Peyer's patch (tissue), 4 donors: Measurements from ENCODE around the gene OSBPL9. TPM values are rescaled to one million over a fixed set of nuclear protein-coding genes. Genes with fewer than 3 reads are reported as not detected.

Experiments used
- DNase-seq, 3 donors: peaks; one replicate each; pipeline ENCODE4 v3.0.0-alpha.2; 2017 to 2019
- H3K27ac ChIP-seq, 4 donors: fragments of 200-600 bp; sonication (generic); one replicate each; pipeline ENCODE4 v1.5.1; 2016 to 2019
- H3K27me3 ChIP-seq, 2 donors: fragments of 200-600 bp; sonication (generic); one replicate each; pipeline ENCODE4 v1.5.1; 2019
- H3K36me3 ChIP-seq, 3 donors: fragments of 200-600 bp; sonication (generic); one replicate each; pipeline ENCODE4 v1.5.1; 2016 to 2019
- H3K4me1 ChIP-seq, 4 donors: fragments of 200-600 bp; sonication (generic); one replicate each; pipeline ENCODE4 v1.5.1; 2016 to 2019
- H3K4me3 ChIP-seq, 4 donors: fragments of 200-600 bp; sonication (generic); 1 replicate in 3 of 4; 2 replicates in 1 of 4; pipeline ENCODE4 v1.5.1; 2016 to 2019; ENCODE audit warnings: mild to moderate bottlenecking in 1 of 4
- H3K9me3 ChIP-seq, 4 donors: fragments of 200-600 bp; sonication (generic); one replicate each; pipeline ENCODE4 v1.5.1; 2016 to 2019; ENCODE audit warnings: mild to moderate bottlenecking in 1 of 4
- POLR2A ChIP-seq, 2 donors: fragments of 450-650 bp; IDR thresholded peaks; one replicate each; pipeline ENCODE4 v1.5.1; 2017; ENCODE audit warnings: antibody characterized with exemption in 2 of 2, mild to moderate bottlenecking in 2 of 2, moderate library complexity in 2 of 2
- small RNA-seq, 2 donors: library from RNA; depleted of rRNA; stranded (forward); fragments of <200 nt; gene quantifications; one replicate each; pipeline ENCODE3, GENCODE V24; 2016
- total RNA-seq, 4 donors: library from RNA; depleted of rRNA; stranded (reverse); fragments of >200 nt; gene quantifications; one replicate each; pipeline ENCODE4 v1.1.0, GENCODE V29; 2016
- TF ChIP-seq, protein P1 (sequence below), 6 experiments: fragments of 450-650 bp in 4 of 6; fragments of 200-600 bp in 2 of 6; sonication (generic) in 1 of 6; IDR thresholded peaks; one replicate each; pipeline ENCODE4 v1.5.1; 2017 to 2019; ENCODE audit warnings: antibody characterized with exemption in 6 of 6, mild to moderate bottlenecking in 3 of 6, moderate library complexity in 1 of 6

The OSBPL9 gene
- total RNA-seq, 4 donors from 2014 or later: 54.1 to 597 (median 69.8) TPM

DNA sequence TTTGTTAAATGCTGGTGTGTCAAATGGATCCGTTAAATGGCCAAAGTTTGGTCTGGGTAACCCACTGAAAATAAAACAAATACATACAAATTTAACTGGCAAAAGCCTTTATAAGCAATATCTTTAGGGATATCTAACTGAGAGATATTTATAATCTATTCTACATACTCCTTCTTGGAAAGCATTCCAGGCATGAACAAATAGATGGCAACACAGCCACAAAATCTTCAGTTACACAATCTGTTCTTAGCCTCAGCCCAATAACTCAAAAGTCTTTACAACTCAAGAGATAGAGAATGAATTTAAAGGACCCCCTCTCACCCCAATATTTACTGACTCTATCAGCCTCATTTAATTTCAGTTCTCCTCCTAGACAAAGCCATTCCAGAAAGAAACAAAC is 202.9 kb downstream of the OSBPL9 start:
- TF ChIP-seq, protein P1, sequence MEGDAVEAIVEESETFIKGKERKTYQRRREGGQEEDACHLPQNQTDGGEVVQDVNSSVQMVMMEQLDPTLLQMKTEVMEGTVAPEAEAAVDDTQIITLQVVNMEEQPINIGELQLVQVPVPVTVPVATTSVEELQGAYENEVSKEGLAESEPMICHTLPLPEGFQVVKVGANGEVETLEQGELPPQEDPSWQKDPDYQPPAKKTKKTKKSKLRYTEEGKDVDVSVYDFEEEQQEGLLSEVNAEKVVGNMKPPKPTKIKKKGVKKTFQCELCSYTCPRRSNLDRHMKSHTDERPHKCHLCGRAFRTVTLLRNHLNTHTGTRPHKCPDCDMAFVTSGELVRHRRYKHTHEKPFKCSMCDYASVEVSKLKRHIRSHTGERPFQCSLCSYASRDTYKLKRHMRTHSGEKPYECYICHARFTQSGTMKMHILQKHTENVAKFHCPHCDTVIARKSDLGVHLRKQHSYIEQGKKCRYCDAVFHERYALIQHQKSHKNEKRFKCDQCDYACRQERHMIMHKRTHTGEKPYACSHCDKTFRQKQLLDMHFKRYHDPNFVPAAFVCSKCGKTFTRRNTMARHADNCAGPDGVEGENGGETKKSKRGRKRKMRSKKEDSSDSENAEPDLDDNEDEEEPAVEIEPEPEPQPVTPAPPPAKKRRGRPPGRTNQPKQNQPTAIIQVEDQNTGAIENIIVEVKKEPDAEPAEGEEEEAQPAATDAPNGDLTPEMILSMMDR (IDR thresholded peaks at IDR 0.05): no peak
- TF ChIP-seq POLR2A (IDR thresholded peaks at IDR 0.05): no peak
- DNase-seq: no peak
- peaks cover 0 to 74% (median 0%) of the 10 kb centered on the region in 3 donors for H3K36me3 ChIP-seq
- no peaks in the 10 kb centered on the region for H3K27me3 ChIP-seq
- no peak overlapping the region for H3K4me3 ChIP-seq
- no peaks in the 10 kb centered on the region for H3K4me1 ChIP-seq
- no peaks in the 10 kb centered on the region for H3K9me3 ChIP-seq
- no peak overlapping the region for H3K27ac ChIP-seq

DNA sequence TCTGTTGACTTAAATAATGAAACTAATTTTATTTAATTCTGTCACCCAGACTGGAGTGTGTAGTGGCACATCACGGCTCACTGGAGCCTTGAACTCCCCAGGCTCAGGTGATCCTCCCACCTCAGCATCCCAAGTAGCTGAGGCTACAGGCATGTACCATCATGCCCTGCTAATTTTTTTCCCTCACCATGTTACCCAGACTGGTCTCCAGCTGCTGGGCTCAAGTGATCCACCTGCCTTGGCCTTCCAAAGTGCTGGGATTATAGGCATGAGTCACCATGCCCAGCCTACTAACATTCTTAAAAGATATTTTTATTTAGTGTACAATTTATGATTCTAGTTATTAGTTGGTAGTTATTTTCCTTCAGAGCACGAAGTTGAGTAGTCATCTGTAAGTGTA is 212.2 kb downstream of the OSBPL9 start:
- no peaks in the 10 kb centered on the region for H3K9me3 ChIP-seq
- no peak overlapping the region for H3K27ac ChIP-seq
- no peaks in the 10 kb centered on the region for H3K4me1 ChIP-seq
- no peak overlapping the region for H3K4me3 ChIP-seq
- peaks cover 0 to 57% (median 0%) of the 10 kb centered on the region in 3 donors for H3K36me3 ChIP-seq
- TF ChIP-seq POLR2A (IDR thresholded peaks at IDR 0.05): no peak
- TF ChIP-seq, protein P1 (IDR thresholded peaks at IDR 0.05): no peak
- no peaks in the 10 kb centered on the region for H3K27me3 ChIP-seq
- no peak for DNase-seq

DNA sequence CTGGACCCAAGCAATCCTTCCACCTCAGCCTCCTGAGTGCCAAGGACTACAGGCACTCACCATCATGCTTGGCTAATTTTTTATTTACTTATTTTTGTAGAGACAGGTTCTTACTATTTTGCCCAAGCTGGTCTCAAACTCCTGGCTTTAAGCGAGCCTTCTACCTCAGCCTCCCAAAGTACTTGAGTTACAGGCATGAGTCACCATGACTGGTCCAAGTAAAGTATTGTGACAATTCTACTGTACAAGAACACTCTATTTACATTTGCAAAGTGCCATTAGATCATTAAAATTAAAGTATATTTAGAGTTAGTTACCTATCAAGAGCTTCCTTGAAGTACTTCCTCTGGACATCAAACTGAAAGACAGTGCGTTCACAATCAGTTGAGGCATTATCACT is 216.8 kb downstream of the OSBPL9 start:
- Histone ChIP-seq H3K4me1 (no peaks in the 10 kb centered on the region), H3K36me3 (peaks cover 0 to 52% (median 0%) of the 10 kb centered on the region in 3 donors), H3K27ac (no peak overlapping the region), H3K27me3 (no peaks in the 10 kb centered on the region), H3K9me3 (no peaks in the 10 kb centered on the region), H3K4me3 (no peak overlapping the region)
- no peak for TF ChIP-seq POLR2A (IDR thresholded peaks at IDR 0.05)
- TF ChIP-seq, protein P1 (IDR thresholded peaks at IDR 0.05): no peak
- DNase-seq: no peak

DNA sequence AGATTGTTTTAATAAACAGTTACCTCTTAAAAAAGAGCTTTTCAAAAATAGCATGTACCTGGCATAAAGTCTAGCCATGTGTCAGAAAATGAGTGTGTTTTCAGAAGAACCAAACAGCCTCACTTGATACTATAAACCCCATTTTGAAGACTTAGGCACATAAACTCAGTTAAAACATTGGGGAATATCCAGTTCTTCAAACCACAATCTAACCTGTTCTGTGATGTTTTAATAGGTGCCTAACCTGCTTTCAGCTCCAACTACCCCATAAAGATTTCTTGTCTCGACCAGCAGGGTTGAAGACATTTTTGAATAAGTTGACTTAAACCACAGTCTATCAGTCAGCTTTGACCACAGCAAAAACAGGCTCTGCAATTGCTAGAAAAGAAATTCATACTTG is 220.4 kb downstream of the OSBPL9 start:
- no peak overlapping the region for H3K27ac ChIP-seq
- no peak overlapping the region for H3K4me3 ChIP-seq
- DNase-seq: no peak
- no peaks in the 10 kb centered on the region for H3K4me1 ChIP-seq
- H3K27me3 ChIP-seq: no peaks in the 10 kb centered on the region
- H3K9me3 ChIP-seq: no peaks in the 10 kb centered on the region
- no peak for TF ChIP-seq POLR2A (IDR thresholded peaks at IDR 0.05)
- TF ChIP-seq, protein P1 (IDR thresholded peaks at IDR 0.05): no peak
- peaks cover 0 to 40% (median 0%) of the 10 kb centered on the region in 3 donors for H3K36me3 ChIP-seq

Small RNAs within 50 kb of the gene (small RNA-seq; reads per million reads assigned to genes)
- gene AL050343.2: 0 reads per million in 2 donors
- 0 reads per million in 2 donors for gene RF00568

Other genes starting within 250 kb of the OSBPL9 start
- gene EPS15, start 97.8 kb upstream of the OSBPL9 start, total RNA-seq: 100 to 1,000 TPM in 1 of 4 donors, 10 to 100 TPM in 3; 48.9 to 160 (median 65.6) TPM